ENCODE results near the gene RFC4.

- TF ChIP-seq RFX5 (IDR thresholded peaks at IDR 0.05; ENCODE audit: borderline replicate concordance, low read depth, low read length) (no peak), POLR2A (IDR thresholded peaks at IDR 0.05; ENCODE audit: control extremely low read depth in 1 of 2, low read depth in 2 of 2, low read length in 2 of 2) (no peak), POLR2AphosphoS5 (IDR thresholded peaks at IDR 0.05; ENCODE audit: low read depth, low read length) (no peak), USF2 (IDR thresholded peaks at IDR 0.05; ENCODE audit: low read length) (no peak), BCL11A (IDR thresholded peaks at IDR 0.05; ENCODE audit: low read depth in 2 of 2, low read length in 2 of 2) (no peak), EP300 (IDR thresholded peaks at IDR 0.05; ENCODE audit: borderline replicate concordance in 1 of 2, low read depth in 2 of 2, low read length in 2 of 2) (no peak), CTCF (IDR thresholded peaks at IDR 0.05; ENCODE audit: control extremely low read depth in 1 of 3, insufficient read depth in 1 of 3, low read depth in 1 of 3, low read length in 3 of 3) (no peak), HDAC2 (IDR thresholded peaks at IDR 0.05; ENCODE audit: borderline replicate concordance in 1 of 2, low read depth in 2 of 2, low read length in 2 of 2) (no peak), JUN (IDR thresholded peaks at IDR 0.05; ENCODE audit: low read depth, low read length) (no peak), CEBPB (IDR thresholded peaks at IDR 0.05; ENCODE audit: low read depth, low read length) (no peak), ZNF274 (IDR thresholded peaks at IDR 0.05; ENCODE audit: borderline replicate concordance, extremely low read depth, low read length) (no peak), EZH2 (IDR thresholded peaks at IDR 0.05; ENCODE audit: low read depth, low read length, severe bottlenecking) (no peak), MAX (IDR thresholded peaks at IDR 0.05) (no peak)
Measured at GRCh38 chr3:186798239-186798874, 7.9 kb downstream of the RFC4 start.

All from H1 (cell line).